Measurements from ENCODE around the gene NADK2.
"Not testable (repeated sequence)": the region's sequence is repeated elsewhere in the genome, so short reads cannot be mapped to it uniquely, and the experiment has no call there.

NADK2 gene

GRCh38 chr5:36206913-36207312, 34.8 kb downstream of the NADK2 start:
- DNase-seq (ENCODE audit: low read depth in 3 of 3): no peak

GRCh38 chr5:36205329-36205728, 36.4 kb downstream of the NADK2 start:
- no peak for DNase-seq (ENCODE audit: low read depth in 3 of 3)

- no peak for DNase-seq (ENCODE audit: low read depth in 3 of 3)
Observed at GRCh38 chr5:36202521-36202961, 39.2 kb downstream of the NADK2 start.

GRCh38 chr5:36200513-36200912, 41.2 kb downstream of the NADK2 start:
- no peak for DNase-seq (ENCODE audit: low read depth in 3 of 3)

GRCh38 chr5:36199620-36200019, 42.1 kb downstream of the NADK2 start:
- no peak for DNase-seq (ENCODE audit: low read depth in 3 of 3)

- not testable (repeated sequence) for DNase-seq (ENCODE audit: low read depth in 3 of 3)
Observed at GRCh38 chr5:36198783-36199182, 42.9 kb downstream of the NADK2 start.

GRCh38 chr5:36198281-36198680, 43.4 kb downstream of the NADK2 start:
- no peak for DNase-seq (ENCODE audit: low read depth in 3 of 3)

- DNase-seq (ENCODE audit: low read depth in 3 of 3): no peak
Observed at GRCh38 chr5:36193746-36194145, 48.0 kb downstream of the NADK2 start.

- DNase-seq (ENCODE audit: low read depth in 3 of 3): not testable (repeated sequence)
Observed at GRCh38 chr5:36184408-36184807, 57.3 kb downstream of the NADK2 start.

- DNase-seq (ENCODE audit: low read depth in 3 of 3): no peak
Observed at GRCh38 chr5:36181774-36182173, 60.0 kb downstream of the NADK2 start.

- DNase-seq (ENCODE audit: low read depth in 3 of 3): no peak
Observed at GRCh38 chr5:36180556-36181350, 61.0 kb downstream of the NADK2 start.

- DNase-seq (ENCODE audit: low read depth in 3 of 3): no peak
Observed at GRCh38 chr5:36179950-36180349, 61.8 kb downstream of the NADK2 start.

- DNase-seq (ENCODE audit: low read depth in 3 of 3): no peak
Observed at GRCh38 chr5:36178524-36178890, 63.2 kb downstream of the NADK2 start.

- DNase-seq (ENCODE audit: low read depth in 3 of 3): no peak
Observed at GRCh38 chr5:36177715-36178523, 63.8 kb downstream of the NADK2 start.

- no peak for DNase-seq (ENCODE audit: low read depth in 3 of 3)
Observed at GRCh38 chr5:36177154-36177553, 64.6 kb downstream of the NADK2 start.

- DNase-seq (ENCODE audit: low read depth in 3 of 3): no peak
Observed at GRCh38 chr5:36175043-36175442, 66.7 kb downstream of the NADK2 start.

GRCh38 chr5:36174119-36174518, 67.6 kb downstream of the NADK2 start:
- no peak for DNase-seq (ENCODE audit: low read depth in 3 of 3)

GRCh38 chr5:36173426-36173825, 68.3 kb downstream of the NADK2 start:
- DNase-seq (ENCODE audit: low read depth in 3 of 3): no peak

GRCh38 chr5:36172599-36172998, 69.1 kb downstream of the NADK2 start:
- DNase-seq (ENCODE audit: low read depth in 3 of 3): no peak

GRCh38 chr5:36170832-36171424, 70.8 kb downstream of the NADK2 start:
- no peak for DNase-seq (ENCODE audit: low read depth in 3 of 3)

GRCh38 chr5:36168737-36169136, 73.0 kb downstream of the NADK2 start:
- DNase-seq (ENCODE audit: low read depth in 3 of 3): no peak

- DNase-seq (ENCODE audit: low read depth in 3 of 3): no peak
Observed at GRCh38 chr5:36164461-36164860, 77.3 kb downstream of the NADK2 start.
